ENCODE measurements around the gene ARL16. TPM values are rescaled to one million over a fixed set of nuclear protein-coding genes. Genes with fewer than 3 reads are reported as not detected.
A peak's percentile ranks its signal among the peaks of the same experiment; 100 is the strongest.

Gene ARL16
- total and polyA plus RNA-seq, 4 donors = 7.9 to 24.3 (median 11.3) TPM

DNA sequence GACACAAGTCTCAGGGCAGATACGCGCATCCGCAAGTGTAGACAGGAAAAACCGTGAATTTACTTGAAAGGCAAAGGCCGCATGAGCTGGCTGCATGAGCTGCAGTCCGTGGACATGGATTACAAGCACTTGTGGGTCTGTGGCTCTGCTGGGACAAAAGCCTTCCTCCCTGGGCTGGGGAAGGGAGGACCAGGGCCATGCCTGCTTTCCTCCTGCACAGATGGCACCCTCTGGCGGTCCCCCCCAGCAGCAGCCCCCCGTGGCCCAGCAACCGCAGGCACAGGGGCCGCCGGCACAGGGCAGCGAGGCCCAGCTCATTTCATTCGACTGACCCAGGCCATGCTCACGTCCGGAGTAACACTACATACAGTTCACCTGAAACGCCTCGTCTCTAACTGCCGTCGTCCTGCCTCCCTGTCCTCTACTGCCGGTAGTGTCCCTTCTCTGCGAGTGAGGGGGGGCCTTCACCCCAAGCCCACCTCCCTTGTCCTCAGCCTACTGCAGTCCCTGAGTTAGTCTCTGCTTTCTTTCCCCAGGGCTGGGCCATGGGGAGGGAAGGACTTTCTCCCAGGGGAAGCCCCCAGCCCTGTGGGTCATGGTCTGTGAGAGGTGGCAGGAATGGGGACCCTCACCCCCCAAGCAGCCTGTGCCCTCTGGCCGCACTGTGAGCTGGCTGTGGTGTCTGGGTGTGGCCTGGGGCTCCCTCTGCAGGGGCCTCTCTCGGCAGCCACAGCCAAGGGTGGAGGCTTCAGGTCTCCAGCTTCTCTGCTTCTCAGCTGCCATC is 17.9 kb upstream of the ARL16 start:
- Histone ChIP-seq H3K36me3 (ENCODE audit: control insufficient read depth in 4 of 4, insufficient read depth in 3 of 4, low read depth in 1 of 4, low read length in 3 of 4) (peaks cover 11 to 47% (median 16%) of the 10 kb centered on the region in 4 donors), H3K9me3 (ENCODE audit: control insufficient read depth in 4 of 4, low read length in 3 of 4) (no peaks in the 10 kb centered on the region), H3K27ac (ENCODE audit: low read depth in 1 of 2, low read length in 2 of 2) (peak overlapping the region; percentile 27 to 95), H3K27me3 (ENCODE audit: control insufficient read depth in 4 of 4, insufficient read depth in 4 of 4, low read length in 3 of 4) (no peaks in the 10 kb centered on the region), H3K4me3 (ENCODE audit: low read depth in 1 of 3, low read length in 3 of 3) (peak overlapping the region in 2 of 3 donors; percentile 89 to 96), H3K4me1 (ENCODE audit: control insufficient read depth in 4 of 4, insufficient read depth in 4 of 4, low read length in 3 of 4) (peaks cover 7 to 38% (median 30%) of the 10 kb centered on the region in 4 donors), H3K9ac (ENCODE audit: low read depth in 1 of 2, low read length in 2 of 2) (no peak overlapping the region)
- WGBS = 72% methylated on average over 23 of the region's 23 CpGs
- no peak for TF ChIP-seq FOXA1 (IDR thresholded peaks at IDR 0.05)
- TF ChIP-seq, protein P1, sequence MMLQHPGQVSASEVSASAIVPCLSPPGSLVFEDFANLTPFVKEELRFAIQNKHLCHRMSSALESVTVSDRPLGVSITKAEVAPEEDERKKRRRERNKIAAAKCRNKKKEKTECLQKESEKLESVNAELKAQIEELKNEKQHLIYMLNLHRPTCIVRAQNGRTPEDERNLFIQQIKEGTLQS (IDR thresholded peaks at IDR 0.05) = no peak
- no peak for TF ChIP-seq GABPA (IDR thresholded peaks at IDR 0.05 in 1 of 2, conservative IDR thresholded peaks at IDR 0.05 in 1 of 2)
- no peak for TF ChIP-seq NR2F2 (IDR thresholded peaks at IDR 0.05)
- TF ChIP-seq ZBTB33 (IDR thresholded peaks at IDR 0.05) = no peak
- TF ChIP-seq TAF1 (conservative IDR thresholded peaks at IDR 0.05) = no peak
- TF ChIP-seq EGR1 (IDR thresholded peaks at IDR 0.05; ENCODE audit: low read depth in 2 of 2) = no peak
- no peak for TF ChIP-seq FOXA2 (IDR thresholded peaks at IDR 0.05)
- no peak for TF ChIP-seq RAD21 (IDR thresholded peaks at IDR 0.05)
- no peak for TF ChIP-seq HNF4G (IDR thresholded peaks at IDR 0.05)
- no peak for TF ChIP-seq SP1 (IDR thresholded peaks at IDR 0.05)
- TF ChIP-seq, protein P2, sequence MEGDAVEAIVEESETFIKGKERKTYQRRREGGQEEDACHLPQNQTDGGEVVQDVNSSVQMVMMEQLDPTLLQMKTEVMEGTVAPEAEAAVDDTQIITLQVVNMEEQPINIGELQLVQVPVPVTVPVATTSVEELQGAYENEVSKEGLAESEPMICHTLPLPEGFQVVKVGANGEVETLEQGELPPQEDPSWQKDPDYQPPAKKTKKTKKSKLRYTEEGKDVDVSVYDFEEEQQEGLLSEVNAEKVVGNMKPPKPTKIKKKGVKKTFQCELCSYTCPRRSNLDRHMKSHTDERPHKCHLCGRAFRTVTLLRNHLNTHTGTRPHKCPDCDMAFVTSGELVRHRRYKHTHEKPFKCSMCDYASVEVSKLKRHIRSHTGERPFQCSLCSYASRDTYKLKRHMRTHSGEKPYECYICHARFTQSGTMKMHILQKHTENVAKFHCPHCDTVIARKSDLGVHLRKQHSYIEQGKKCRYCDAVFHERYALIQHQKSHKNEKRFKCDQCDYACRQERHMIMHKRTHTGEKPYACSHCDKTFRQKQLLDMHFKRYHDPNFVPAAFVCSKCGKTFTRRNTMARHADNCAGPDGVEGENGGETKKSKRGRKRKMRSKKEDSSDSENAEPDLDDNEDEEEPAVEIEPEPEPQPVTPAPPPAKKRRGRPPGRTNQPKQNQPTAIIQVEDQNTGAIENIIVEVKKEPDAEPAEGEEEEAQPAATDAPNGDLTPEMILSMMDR (IDR thresholded peaks at IDR 0.05; ENCODE audit: low read depth, low read length, missing input control) = no peak
- DNase-seq (ENCODE audit: low spot score) = peak; percentile 67

DNA sequence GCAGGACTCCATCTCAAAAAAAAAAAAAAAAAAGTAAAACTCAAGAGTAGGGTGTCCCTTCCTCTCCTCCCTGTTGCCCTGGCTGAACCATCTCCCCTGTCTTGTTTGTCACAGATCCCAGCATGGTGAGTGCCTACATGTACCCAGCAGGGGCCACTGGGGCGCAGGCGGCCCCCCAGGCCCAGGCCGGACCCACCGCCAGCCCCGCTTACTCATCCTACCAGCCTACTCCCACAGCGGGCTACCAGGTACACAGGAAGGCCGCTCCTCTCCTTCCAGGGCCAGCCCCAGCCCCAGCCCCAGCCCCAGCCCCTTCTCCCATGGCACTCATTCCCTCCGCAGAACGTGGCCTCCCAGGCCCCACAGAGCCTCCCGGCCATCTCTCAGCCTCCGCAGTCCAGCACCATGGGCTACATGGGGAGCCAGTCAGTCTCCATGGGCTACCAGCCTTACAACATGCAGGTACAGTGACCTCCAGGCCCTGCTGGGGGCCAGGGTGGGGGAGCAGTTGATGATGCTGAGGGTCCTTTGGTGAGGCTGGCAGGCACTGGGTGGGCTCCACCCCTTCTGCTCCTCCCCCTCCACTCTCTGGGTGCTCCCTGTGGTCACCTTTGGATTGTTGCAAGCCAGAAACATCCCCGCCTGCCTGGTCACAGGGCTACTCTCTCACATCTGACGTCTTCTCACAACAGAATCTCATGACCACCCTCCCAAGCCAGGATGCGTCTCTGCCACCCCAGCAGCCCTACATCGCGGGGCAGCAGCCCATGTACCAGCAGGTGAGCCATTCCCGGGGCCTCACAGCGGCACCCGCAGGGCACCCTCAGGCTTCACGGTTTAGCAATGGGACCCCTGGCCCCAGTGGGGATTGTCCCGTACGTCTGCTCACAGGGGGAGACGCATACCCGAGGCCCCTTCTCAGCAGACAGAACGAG is 17.0 kb upstream of the ARL16 start:
- Histone ChIP-seq H3K27me3 (ENCODE audit: control insufficient read depth in 4 of 4, insufficient read depth in 4 of 4, low read length in 3 of 4) (no peaks in the 10 kb centered on the region), H3K4me1 (ENCODE audit: control insufficient read depth in 4 of 4, insufficient read depth in 4 of 4, low read length in 3 of 4) (peaks cover 7 to 38% (median 30%) of the 10 kb centered on the region in 4 donors), H3K27ac (ENCODE audit: low read depth in 1 of 2, low read length in 2 of 2) (no peak overlapping the region), H3K36me3 (ENCODE audit: control insufficient read depth in 4 of 4, insufficient read depth in 3 of 4, low read depth in 1 of 4, low read length in 3 of 4) (peaks cover 13 to 49% (median 16%) of the 10 kb centered on the region in 4 donors), H3K9me3 (ENCODE audit: control insufficient read depth in 4 of 4, low read length in 3 of 4) (no peaks in the 10 kb centered on the region), H3K4me3 (ENCODE audit: low read depth in 1 of 3, low read length in 3 of 3) (no peak overlapping the region), H3K9ac (ENCODE audit: low read depth in 1 of 2, low read length in 2 of 2) (no peak overlapping the region)
- DNase-seq (ENCODE audit: low spot score) = no peak
- TF ChIP-seq GABPA (IDR thresholded peaks at IDR 0.05 in 1 of 2, conservative IDR thresholded peaks at IDR 0.05 in 1 of 2) = no peak
- TF ChIP-seq FOXA2 (IDR thresholded peaks at IDR 0.05) = no peak
- no peak for TF ChIP-seq RXRA (IDR thresholded peaks at IDR 0.05)
- no peak for TF ChIP-seq NR2F2 (IDR thresholded peaks at IDR 0.05)
- TF ChIP-seq HNF4A (conservative IDR thresholded peaks at IDR 0.05) = no peak
- 92% methylated on average over 25 of the region's 25 CpGs for WGBS
